H9 (cell line): ENCODE data around the gene MFRP. TPM values are rescaled to one million over a fixed set of nuclear protein-coding genes. Genes with fewer than 3 reads are reported as not detected.

ENCODE experiments used
- DNase-seq: peaks from one replicate; pipeline ENCODE4 v3.0.0-alpha.2; 2017
- H2AFZ ChIP-seq: one replicate; pipeline ENCODE4 v1.6.1; 2013; ENCODE audit warnings: mild to moderate bottlenecking, low read length, control low read depth, moderate library complexity
- H2AK5ac ChIP-seq: 2 replicates; pipeline ENCODE4 v1.6.1; 2013; ENCODE audit warnings: low read length, control low read depth, mixed read lengths; ENCODE audit not compliant: insufficient read length
- H2BK120ac ChIP-seq: one replicate; pipeline ENCODE4 v1.6.1; 2013; ENCODE audit warnings: low read depth, mild to moderate bottlenecking, low read length, control low read depth, inconsistent platforms; ENCODE audit not compliant: poor library complexity, severe bottlenecking
- H2BK12ac ChIP-seq: 2 replicates; pipeline ENCODE4 v1.6.1; 2013; ENCODE audit warnings: low read length, control low read depth, mixed read lengths, low read depth; ENCODE audit not compliant: insufficient read length
- H2BK15ac ChIP-seq: 2 replicates; pipeline ENCODE4 v1.6.1; 2013; ENCODE audit warnings: low read depth, low read length, control low read depth
- H2BK20ac ChIP-seq: one replicate; pipeline ENCODE4 v1.6.1; 2013; ENCODE audit warnings: low read depth, mild to moderate bottlenecking, low read length, control low read depth, inconsistent platforms; ENCODE audit not compliant: poor library complexity, severe bottlenecking
- H2BK5ac ChIP-seq: 2 replicates; pipeline ENCODE4 v1.6.1; 2013; ENCODE audit warnings: low read length, control low read depth, mixed read lengths; ENCODE audit not compliant: insufficient read length
- H3K14ac ChIP-seq: 2 replicates; pipeline ENCODE4 v1.6.1; 2013; ENCODE audit warnings: low read length, control low read depth; ENCODE audit not compliant: insufficient read depth
- H3K18ac ChIP-seq: 2 replicates; pipeline ENCODE4 v1.6.1; 2013; ENCODE audit warnings: low read depth, mild to moderate bottlenecking, mixed read lengths, low read length, control low read depth; ENCODE audit not compliant: insufficient read length
- H3K23ac ChIP-seq: 2 replicates; pipeline ENCODE4 v1.6.1; 2013; ENCODE audit warnings: low read length, control low read depth, mixed read lengths, low read depth; ENCODE audit not compliant: insufficient read length
- H3K23me2 ChIP-seq: 2 replicates; pipeline ENCODE4 v1.6.1; 2013; ENCODE audit warnings: low read depth, mild to moderate bottlenecking, mixed read lengths, low read length, control low read depth; ENCODE audit not compliant: insufficient read length, poor library complexity, severe bottlenecking
- H3K27ac ChIP-seq: 2 replicates; pipeline ENCODE4 v1.5.1; 2013; ENCODE audit warnings: low read length, control low read depth, mixed read lengths, low read depth; ENCODE audit not compliant: insufficient read length
- H3K27me3 ChIP-seq: 2 replicates; pipeline ENCODE4 v1.6.1; 2013; ENCODE audit warnings: low read length, control low read depth, inconsistent platforms; ENCODE audit not compliant: insufficient read depth
- H3K4ac ChIP-seq: 2 replicates; pipeline ENCODE4 v1.6.1; 2013; ENCODE audit warnings: low read depth, mild to moderate bottlenecking, control low read depth, inconsistent platforms, low read length, moderate library complexity
- H3K4me1 ChIP-seq: 2 replicates; pipeline ENCODE4 v1.6.1; 2013; ENCODE audit warnings: low read length, control low read depth, inconsistent platforms; ENCODE audit not compliant: insufficient read depth
- H3K4me2 ChIP-seq: 2 replicates; pipeline ENCODE4 v1.6.1; 2013; ENCODE audit warnings: low read length, control low read depth, mixed read lengths; ENCODE audit not compliant: insufficient read length, insufficient read depth
- H3K56ac ChIP-seq: 2 replicates; pipeline ENCODE4 v1.6.1; 2013; ENCODE audit warnings: low read depth, mild to moderate bottlenecking, mixed read lengths, low read length, control low read depth; ENCODE audit not compliant: insufficient read length
- H3K79me1 ChIP-seq: 2 replicates; pipeline ENCODE4 v1.6.1; 2013; ENCODE audit warnings: low read depth, mild to moderate bottlenecking, moderate library complexity, low read length, control low read depth, inconsistent platforms; ENCODE audit not compliant: insufficient read depth, poor library complexity, severe bottlenecking
- H3K79me2 ChIP-seq: 2 replicates; pipeline ENCODE4 v1.6.1; 2013; ENCODE audit warnings: low read length, control low read depth, inconsistent platforms; ENCODE audit not compliant: insufficient read depth
- H3K9ac ChIP-seq: 2 replicates; pipeline ENCODE4 v1.6.1; 2013; ENCODE audit warnings: low read length, control low read depth, mixed read lengths; ENCODE audit not compliant: insufficient read length; ENCODE audit errors: extremely low read depth
- H3K9me3 ChIP-seq: one replicate; pipeline ENCODE4 v1.6.1; 2013; ENCODE audit warnings: low read depth, low read length, inconsistent platforms; ENCODE audit not compliant: control insufficient read depth
- H3T11ph ChIP-seq: one replicate; pipeline ENCODE4 v1.6.1; 2013; ENCODE audit warnings: mild to moderate bottlenecking, low read length, control low read depth, inconsistent platforms
- H4K20me1 ChIP-seq: one replicate; pipeline ENCODE4 v1.6.1; 2013; ENCODE audit not compliant: control insufficient read depth, insufficient read length, insufficient read depth
- H4K5ac ChIP-seq: 2 replicates; pipeline ENCODE4 v1.6.1; 2013; ENCODE audit warnings: low read depth, mild to moderate bottlenecking, mixed read lengths, low read length, control low read depth; ENCODE audit not compliant: insufficient read length
- H4K8ac ChIP-seq: replicated peaks from 2 replicates; pipeline ENCODE4 v1.6.1; 2013; ENCODE audit warnings: low read length, control low read depth, mixed read lengths, low read depth; ENCODE audit not compliant: insufficient read length
- H4K91ac ChIP-seq: 2 replicates; pipeline ENCODE4 v1.6.1; 2013; ENCODE audit warnings: low read depth, mild to moderate bottlenecking, moderate library complexity, mixed read lengths, low read length, control low read depth; ENCODE audit not compliant: insufficient read length
- H3K27ac Mint-ChIP-seq, 3 experiments: 2 replicates in 2 of 3; 3 replicates in 1 of 3; pipeline ENCODE4 v1.8.0; 2020 to 2021; ENCODE audit warnings: mixed read lengths in 3 of 3, mild to moderate bottlenecking in 1 of 3, moderate library complexity in 1 of 3
- H3K27me3 Mint-ChIP-seq: 2 replicates; pipeline ENCODE4 v1.8.0; 2021; ENCODE audit warnings: low read depth, mild to moderate bottlenecking, moderate library complexity, mixed read lengths
- H3K36me3 Mint-ChIP-seq, 3 experiments: 2 replicates in 2 of 3; 3 replicates in 1 of 3; pipeline ENCODE4 v1.8.0; 2020 to 2021; ENCODE audit warnings: low read depth in 3 of 3, mixed read lengths in 3 of 3; ENCODE audit not compliant: insufficient read depth in 1 of 3
- H3K4me1 Mint-ChIP-seq, 2 experiments: 2 replicates each; pipeline ENCODE4 v1.8.0; 2020; ENCODE audit warnings: mixed read lengths in 2 of 2
- H3K4me3 Mint-ChIP-seq, 2 experiments: 2 replicates in 1 of 2; 3 replicates in 1 of 2; pipeline ENCODE4 v1.8.0; 2020 to 2021; ENCODE audit warnings: mild to moderate bottlenecking in 2 of 2, mixed read lengths in 2 of 2, moderate library complexity in 1 of 2
- H3K9me3 Mint-ChIP-seq, 2 experiments: 2 replicates in 1 of 2; 3 replicates in 1 of 2; pipeline ENCODE4 v1.8.0; 2020; ENCODE audit warnings: mild to moderate bottlenecking in 2 of 2, mixed read lengths in 2 of 2, moderate library complexity in 1 of 2
- CTCF ChIP-seq: fragments of 200-600 bp; sonication (generic); conservative IDR thresholded peaks from 3 replicates; pipeline ENCODE4 v1.8.0; 2021; ENCODE audit warnings: antibody characterized with exemption, mild to moderate bottlenecking
- WGBS: extraction: QIAGEN DNeasy Blood & Tissue Kit; methylation state at CpG from one replicate; pipeline ENCODE4 v1.1.7; 2013; ENCODE audit warnings: missing lambda C conversion rate, low lambda C conversion rate, mixed read lengths; ENCODE audit not compliant: insufficient read length; ENCODE audit errors: extremely low coverage; 5-methylcytosine and 5-hydroxymethylcytosine counted together
- total RNA-seq: library from RNA; stranded (reverse); gene quantifications from 2 replicates; pipeline ENCODE4 v1.2.1, GENCODE V29; 2021

MFRP gene
- total RNA-seq, 1 experiment from 2014 or later = not detected

- no peak overlapping the region for H3K4me2 ChIP-seq
Measured at GRCh38 chr11:119377961-119378667, 31.6 kb upstream of the MFRP start.

More at GRCh38 chr11:119377961-119378667, 31.6 kb upstream of the MFRP start:
- Histone ChIP-seq H3K79me1 (no peaks in the 10 kb centered on the region), H2BK12ac (no peak overlapping the region), H3K23me2 (peaks cover 15% of the 10 kb centered on the region), H2BK15ac (no peak overlapping the region), H3K23ac (no peak overlapping the region), H2BK20ac (no peak overlapping the region), H2AK5ac (no peak overlapping the region), H4K91ac (no peak overlapping the region), H3K9ac (no peak overlapping the region), H2AFZ (no peak overlapping the region), H3K9me3 (no peaks in the 10 kb centered on the region), H3K18ac (no peak overlapping the region), H3K4me1 (peaks cover 3% of the 10 kb centered on the region; the same call in 1 of the 2 replicates), H3K56ac (no peak overlapping the region), H4K5ac (no peak overlapping the region), H3K4ac (no peak overlapping the region), H2BK5ac (no peak overlapping the region), H3T11ph (no peak overlapping the region), H3K14ac (no peak overlapping the region), H4K8ac (no peak overlapping the region), H3K27me3 (peaks cover 3% of the 10 kb centered on the region; the same call in 1 of the 2 replicates), H3K79me2 (no peaks in the 10 kb centered on the region), H4K20me1 (no peaks in the 10 kb centered on the region), H2BK120ac (no peak overlapping the region), H3K27ac (no peak overlapping the region)
- Mint-ChIP-seq H3K27me3 (peaks cover 15% of the 10 kb centered on the region), H3K36me3 (peaks cover 0 to 3% (median 0%) of the 10 kb centered on the region in 3 experiments; a peak in 1 of 7 replicates), H3K27ac (peak overlapping the region in 2 of 3 experiments; percentile 87 to 94; a peak in 5 of 7 replicates), H3K4me3 (peak overlapping the region; percentile 44 to 51; a peak in 4 of 5 replicates), H3K9me3 (no peaks in the 10 kb centered on the region; a peak in 1 of 5 replicates), H3K4me1 (peaks cover 60 to 70% of the 10 kb centered on the region in 2 experiments)
- no CpG with 5 or more reads among the region's 6 CpGs for WGBS
- no peak for TF ChIP-seq CTCF
- DNase-seq = no peak
